SK-N-SH treated with all-trans-retinoic acid at 6 μM for 48 hours (cell line): ENCODE results near the gene PSMA7.
A peak's percentile ranks its signal among the peaks of the same experiment; 100 is the strongest.

ENCODE experiments used
- ATAC-seq: fragments of 200-7000 bp; cut with Tn5 transposase; 3 replicates; pipeline ENCODE4 v1.9.1; 2020; ENCODE audit warnings: mild to moderate bottlenecking, moderate library complexity
- ARNTL ChIP-seq: fragments of 450-650 bp; formaldehyde crosslinking; IDR thresholded peaks from 2 replicates; pipeline ENCODE4 v1.5.0; 2020; ENCODE audit warnings: low read depth, mild to moderate bottlenecking, moderate library complexity, borderline replicate concordance
- BACH2 ChIP-seq: fragments of 250-450 bp; sonication (Bioruptor Pico); IDR thresholded peaks from 2 replicates; pipeline ENCODE4 v1.9.0; 2021; ENCODE audit warnings: mild to moderate bottlenecking, borderline replicate concordance
- CREB5 ChIP-seq: fragments of 250-450 bp; sonication (Bioruptor Pico); IDR thresholded peaks from 2 replicates; pipeline ENCODE4 v1.5.1; 2020; ENCODE audit warnings: low read depth, mild to moderate bottlenecking, moderate library complexity
- CSDC2 ChIP-seq: fragments of 250-450 bp; sonication (Bioruptor Pico); IDR thresholded peaks from 2 replicates; pipeline ENCODE4 v1.5.0; 2020; ENCODE audit warnings: mild to moderate bottlenecking, moderate library complexity
- ESRRG ChIP-seq: fragments of 250-450 bp; sonication (Bioruptor Pico); IDR thresholded peaks from 2 replicates; pipeline ENCODE4 v1.6.1; 2021; ENCODE audit warnings: mild to moderate bottlenecking
- GLIS3 ChIP-seq: fragments of 250-450 bp; sonication (Bioruptor Pico); IDR thresholded peaks from 2 replicates; pipeline ENCODE4 v1.5.0; 2020; ENCODE audit warnings: mild to moderate bottlenecking, moderate library complexity
- ISL1 ChIP-seq: fragments of 250-450 bp; sonication (Bioruptor Pico); IDR thresholded peaks from 2 replicates; pipeline ENCODE4 v2.1.2; 2022; ENCODE audit warnings: mild to moderate bottlenecking, moderate library complexity
- OSR1 ChIP-seq: fragments of 250-450 bp; sonication (Bioruptor Pico); IDR thresholded peaks from 2 replicates; pipeline ENCODE4 v1.8.0; 2022; ENCODE audit warnings: moderate library complexity, mild to moderate bottlenecking, inconsistent platforms
- POU6F1 ChIP-seq: fragments of 250-450 bp; sonication (Bioruptor Pico); IDR thresholded peaks from 2 replicates; pipeline ENCODE4 v1.8.0; 2021; ENCODE audit warnings: low read depth, mild to moderate bottlenecking, moderate library complexity, borderline replicate concordance
- PPARA ChIP-seq: fragments of 250-450 bp; sonication (Bioruptor Pico); IDR thresholded peaks from 2 replicates; pipeline ENCODE4 v1.5.0; 2020; ENCODE audit warnings: mild to moderate bottlenecking, borderline replicate concordance
- RARB ChIP-seq: fragments of 250-450 bp; sonication (Bioruptor Pico); IDR thresholded peaks from 2 replicates; pipeline ENCODE4 v1.8.0; 2021; ENCODE audit warnings: mild to moderate bottlenecking, moderate library complexity
- TCF4 ChIP-seq: fragments of 250-450 bp; sonication (Bioruptor Pico); IDR thresholded peaks from 2 replicates; pipeline ENCODE4 v1.8.0; 2021; ENCODE audit warnings: mild to moderate bottlenecking, moderate library complexity, borderline replicate concordance
- ZFP3 ChIP-seq: fragments of 250-450 bp; sonication (Bioruptor Pico); IDR thresholded peaks from 2 replicates; pipeline ENCODE4 v1.5.0; 2020; ENCODE audit warnings: mild to moderate bottlenecking, moderate library complexity
- ZFP30 ChIP-seq: fragments of 450-650 bp; formaldehyde crosslinking; IDR thresholded peaks from 2 replicates; pipeline ENCODE4 v1.5.0; 2022; ENCODE audit warnings: mild to moderate bottlenecking, moderate library complexity
- ZNF565 ChIP-seq: fragments of 450-650 bp; formaldehyde crosslinking; conservative IDR thresholded peaks from 2 replicates; pipeline ENCODE4 v1.5.0; 2020; ENCODE audit warnings: low read depth, mild to moderate bottlenecking, moderate library complexity
- ZNF8 ChIP-seq: fragments of 450-650 bp; formaldehyde crosslinking; IDR thresholded peaks from 2 replicates; pipeline ENCODE4 v1.5.0; 2020; ENCODE audit warnings: mild to moderate bottlenecking, moderate library complexity
- TF ChIP-seq, protein P1 (sequence below): fragments of 250-450 bp; sonication (Bioruptor Pico); IDR thresholded peaks from 2 replicates; pipeline ENCODE4 v1.5.1; 2021; ENCODE audit warnings: mild to moderate bottlenecking, moderate library complexity
- TF ChIP-seq, protein P2 (sequence below): fragments of 250-450 bp; sonication (Bioruptor Pico); IDR thresholded peaks from 2 replicates; pipeline ENCODE4 v1.5.0; 2020; ENCODE audit warnings: mild to moderate bottlenecking, moderate library complexity

The PSMA7 gene

DNA sequence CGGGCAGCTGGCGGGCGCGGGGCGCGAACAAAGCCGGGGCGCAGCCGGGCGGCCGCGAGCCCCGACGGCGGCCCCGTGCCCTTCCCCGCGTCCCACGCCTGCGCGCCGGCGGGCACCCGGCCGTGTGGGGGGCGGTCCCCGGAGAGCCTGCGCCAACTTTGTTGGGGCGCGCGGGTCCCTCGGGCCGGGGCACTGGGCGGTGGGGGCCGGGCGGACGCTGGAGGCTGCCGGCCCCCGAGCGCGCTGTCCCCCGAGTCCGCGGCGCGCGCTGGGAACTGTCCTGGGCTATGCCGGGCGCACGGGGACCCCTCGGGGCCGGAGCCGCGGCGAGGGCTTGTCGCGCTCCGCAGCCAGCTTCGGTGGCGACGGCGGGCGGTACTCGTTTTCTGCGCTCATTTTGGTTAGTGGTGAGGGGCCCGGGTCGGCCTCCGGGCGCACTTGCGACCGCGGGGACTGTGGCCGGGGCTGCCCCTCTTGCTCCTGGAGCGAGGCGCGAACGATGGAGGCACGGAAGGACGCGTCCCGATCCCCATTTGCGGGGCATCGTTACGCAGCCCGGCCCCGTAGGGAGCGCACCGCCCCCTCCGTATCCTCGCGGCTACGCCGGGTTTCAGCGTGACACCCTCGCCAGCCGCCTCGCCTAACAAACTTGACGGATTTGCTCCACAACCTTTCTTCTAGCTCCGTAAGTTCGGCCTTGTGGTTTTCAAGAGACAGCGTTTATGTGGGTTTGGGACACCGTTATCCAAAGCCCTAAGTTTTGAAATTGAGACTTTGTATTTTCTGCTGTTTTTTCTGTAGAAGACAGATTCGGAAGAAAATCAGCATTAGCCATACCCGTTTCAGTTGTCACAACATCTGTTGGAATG is 997 bp upstream of the PSMA7 start:
- ATAC-seq = peak; percentile 68
- no peak for TF ChIP-seq ZNF565
- no peak for TF ChIP-seq BACH2
- no peak for TF ChIP-seq TCF4 (CRISPR knock-in tag)
- no peak for TF ChIP-seq ZFP3
- TF ChIP-seq, protein P1, sequence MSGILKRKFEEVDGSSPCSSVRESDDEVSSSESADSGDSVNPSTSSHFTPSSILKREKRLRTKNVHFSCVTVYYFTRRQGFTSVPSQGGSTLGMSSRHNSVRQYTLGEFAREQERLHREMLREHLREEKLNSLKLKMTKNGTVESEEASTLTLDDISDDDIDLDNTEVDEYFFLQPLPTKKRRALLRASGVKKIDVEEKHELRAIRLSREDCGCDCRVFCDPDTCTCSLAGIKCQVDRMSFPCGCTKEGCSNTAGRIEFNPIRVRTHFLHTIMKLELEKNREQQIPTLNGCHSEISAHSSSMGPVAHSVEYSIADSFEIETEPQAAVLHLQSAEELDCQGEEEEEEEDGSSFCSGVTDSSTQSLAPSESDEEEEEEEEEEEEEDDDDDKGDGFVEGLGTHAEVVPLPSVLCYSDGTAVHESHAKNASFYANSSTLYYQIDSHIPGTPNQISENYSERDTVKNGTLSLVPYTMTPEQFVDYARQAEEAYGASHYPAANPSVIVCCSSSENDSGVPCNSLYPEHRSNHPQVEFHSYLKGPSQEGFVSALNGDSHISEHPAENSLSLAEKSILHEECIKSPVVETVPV (CRISPR knock-in tag) = no peak
- no peak for TF ChIP-seq CSDC2 (CRISPR knock-in tag)
- no peak for TF ChIP-seq ARNTL (CRISPR knock-in tag)
- no peak for TF ChIP-seq POU6F1 (CRISPR knock-in tag)
- no peak for TF ChIP-seq ZFP30 (CRISPR knock-in tag)
- no peak for TF ChIP-seq GLIS3 (CRISPR knock-in tag)

DNA sequence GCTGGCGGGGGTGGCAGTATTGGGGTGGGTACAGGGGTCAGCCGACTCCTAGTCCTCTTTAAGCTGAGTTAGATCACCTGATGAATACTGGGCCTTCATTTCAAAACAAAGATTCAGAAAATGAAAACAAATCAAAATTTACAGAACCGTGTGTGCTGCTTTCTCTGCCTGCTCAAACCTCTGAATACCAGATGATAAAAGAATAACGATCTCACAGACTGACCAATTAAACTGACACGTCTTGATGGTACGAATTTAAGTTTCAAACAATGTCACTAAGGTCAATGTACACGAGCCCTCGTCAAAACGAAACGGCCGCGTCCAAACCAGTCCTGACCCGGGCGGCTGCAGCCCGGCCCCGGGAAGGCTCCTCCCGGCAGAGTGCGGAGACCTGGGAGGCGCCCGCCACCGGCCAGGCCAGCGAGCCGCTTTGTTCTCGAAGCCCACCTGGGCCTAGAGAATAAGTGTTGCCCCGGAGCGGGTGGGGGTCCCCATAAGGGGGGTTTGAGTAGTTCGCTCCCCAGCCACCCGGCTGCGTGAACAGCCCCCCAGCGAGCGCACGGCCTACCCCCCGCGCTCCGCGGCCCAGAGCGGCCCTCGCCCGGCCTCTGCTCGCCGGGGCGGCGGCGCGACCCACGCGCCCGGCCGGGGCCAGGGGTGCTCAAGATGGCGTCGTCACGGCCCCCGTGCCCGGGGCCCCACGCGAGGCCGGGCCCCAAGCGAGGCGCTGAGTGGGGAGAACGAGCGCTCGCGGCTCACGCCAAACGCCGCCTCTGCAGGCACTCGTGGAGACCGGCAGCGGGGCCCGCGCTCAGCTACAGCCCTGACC is 728 bp downstream of the PSMA7 start:
- TF ChIP-seq, protein P2, sequence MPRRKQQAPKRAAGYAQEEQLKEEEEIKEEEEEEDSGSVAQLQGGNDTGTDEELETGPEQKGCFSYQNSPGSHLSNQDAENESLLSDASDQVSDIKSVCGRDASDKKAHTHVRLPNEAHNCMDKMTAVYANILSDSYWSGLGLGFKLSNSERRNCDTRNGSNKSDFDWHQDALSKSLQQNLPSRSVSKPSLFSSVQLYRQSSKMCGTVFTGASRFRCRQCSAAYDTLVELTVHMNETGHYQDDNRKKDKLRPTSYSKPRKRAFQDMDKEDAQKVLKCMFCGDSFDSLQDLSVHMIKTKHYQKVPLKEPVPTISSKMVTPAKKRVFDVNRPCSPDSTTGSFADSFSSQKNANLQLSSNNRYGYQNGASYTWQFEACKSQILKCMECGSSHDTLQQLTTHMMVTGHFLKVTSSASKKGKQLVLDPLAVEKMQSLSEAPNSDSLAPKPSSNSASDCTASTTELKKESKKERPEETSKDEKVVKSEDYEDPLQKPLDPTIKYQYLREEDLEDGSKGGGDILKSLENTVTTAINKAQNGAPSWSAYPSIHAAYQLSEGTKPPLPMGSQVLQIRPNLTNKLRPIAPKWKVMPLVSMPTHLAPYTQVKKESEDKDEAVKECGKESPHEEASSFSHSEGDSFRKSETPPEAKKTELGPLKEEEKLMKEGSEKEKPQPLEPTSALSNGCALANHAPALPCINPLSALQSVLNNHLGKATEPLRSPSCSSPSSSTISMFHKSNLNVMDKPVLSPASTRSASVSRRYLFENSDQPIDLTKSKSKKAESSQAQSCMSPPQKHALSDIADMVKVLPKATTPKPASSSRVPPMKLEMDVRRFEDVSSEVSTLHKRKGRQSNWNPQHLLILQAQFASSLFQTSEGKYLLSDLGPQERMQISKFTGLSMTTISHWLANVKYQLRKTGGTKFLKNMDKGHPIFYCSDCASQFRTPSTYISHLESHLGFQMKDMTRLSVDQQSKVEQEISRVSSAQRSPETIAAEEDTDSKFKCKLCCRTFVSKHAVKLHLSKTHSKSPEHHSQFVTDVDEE (CRISPR knock-in tag) = no peak
- TF ChIP-seq RARB (no peak), ISL1 (CRISPR knock-in tag) (no peak), OSR1 (no peak), ESRRG (CRISPR knock-in tag) (no peak), PPARA (CRISPR knock-in tag) (no peak), ZNF565 (no peak), BACH2 (no peak), ZFP3 (no peak)
- ATAC-seq = peak; percentile 13; the same call in 2 of the 3 replicates

DNA sequence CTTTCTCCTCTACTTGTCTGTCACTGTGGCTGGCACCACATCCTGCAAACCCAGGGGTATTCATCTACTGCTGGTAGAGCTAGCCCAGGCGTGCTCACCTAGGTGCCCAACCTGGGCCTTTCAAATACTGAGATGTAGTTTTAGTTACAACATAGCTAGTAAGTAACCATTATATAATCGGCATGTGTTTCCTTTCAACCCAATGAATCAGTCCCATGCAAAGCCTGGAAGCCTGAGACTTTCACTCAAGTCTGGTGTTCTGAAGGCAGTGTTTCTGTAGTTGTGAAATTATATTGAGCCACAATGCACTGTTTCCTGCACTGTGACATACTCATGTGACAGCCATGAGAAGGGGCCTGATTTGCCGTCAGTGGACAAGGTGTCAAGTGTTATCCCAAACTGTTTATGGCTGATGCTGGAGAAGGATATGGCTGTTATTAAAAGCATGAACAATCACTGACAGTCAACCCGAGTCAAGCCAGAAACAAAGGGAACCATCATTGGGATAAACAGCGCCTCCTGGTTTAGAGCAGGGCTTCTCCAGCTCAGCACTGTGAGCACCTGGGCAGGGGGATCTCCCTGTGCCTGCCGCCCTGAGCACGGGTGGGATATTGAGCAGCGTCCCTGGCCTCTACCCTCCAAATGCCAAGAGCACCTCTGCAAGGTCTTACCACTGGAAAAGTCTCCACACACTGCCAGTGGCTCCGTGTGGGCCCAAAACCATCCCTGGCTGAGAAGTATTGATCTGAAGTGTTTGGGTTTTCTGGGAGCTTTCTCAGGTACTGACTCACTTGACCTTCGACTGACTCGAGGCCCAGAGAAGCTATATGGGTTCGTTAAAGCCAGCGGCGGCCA is 1.6 kb downstream of the PSMA7 start:
- TF ChIP-seq ZNF8 (CRISPR knock-in tag) = no peak
- TF ChIP-seq CSDC2 (CRISPR knock-in tag) = no peak
- TF ChIP-seq, protein P2 (CRISPR knock-in tag) = no peak
- no peak for TF ChIP-seq OSR1
- TF ChIP-seq, protein P1 (CRISPR knock-in tag) = no peak
- TF ChIP-seq ARNTL (CRISPR knock-in tag) = no peak
- TF ChIP-seq ESRRG (CRISPR knock-in tag) = no peak
- no peak for TF ChIP-seq ZFP3
- no peak for TF ChIP-seq CREB5 (CRISPR knock-in tag)
- TF ChIP-seq ZFP30 (CRISPR knock-in tag) = no peak
- no peak for TF ChIP-seq POU6F1 (CRISPR knock-in tag)
- no peak for TF ChIP-seq PPARA (CRISPR knock-in tag)
- no peak for TF ChIP-seq TCF4 (CRISPR knock-in tag)
- TF ChIP-seq RARB = no peak
- TF ChIP-seq ZNF565 = no peak
- ATAC-seq = peak; percentile 56
